Endothelial cell of umbilical vein (primary cell): ENCODE results near the gene DERL2. TPM values are rescaled to one million over a fixed set of nuclear protein-coding genes. Genes with fewer than 3 reads are reported as not detected.

ENCODE experiments used
- BruUV-seq: library from RNA; stranded (reverse); fragments of 400-500 nt; replicated peaks from 2 replicates; lab custom pipeline; 2021; lab: Mats Ljungman, UMichigan
- CTCF ChIA-PET: fragments of 300-600, 350-600 bp; sonication (Branson Sonifier 250); formaldehyde crosslinking; loops from one replicate; lab custom pipeline; 2021; ENCODE audit warnings: antibody characterized with exemption, inconsistent platforms; lab: Charles Lee
- POLR2A ChIA-PET: fragments of 300-600, 350-600 bp; sonication (Branson Sonifier 250); formaldehyde crosslinking; loops from one replicate; lab custom pipeline; 2021; ENCODE audit warnings: antibody characterized with exemption, inconsistent platforms; lab: Charles Lee
- DNase-seq: peaks from one replicate; pipeline ENCODE4 v3.0.0-alpha.2; 2011; ENCODE audit warnings: low read depth, low spot score
- FAIRE-seq: peaks from 2 replicates; lab custom pipeline; 2011; peaks lifted over from hg19 to GRCh38; lab: Jason Lieb, UNC
- H2AFZ ChIP-seq: 2 replicates; pipeline ENCODE4 v1.6.0; 2012; ENCODE audit warnings: low read depth, low read length, control low read depth, inconsistent platforms
- H3K27ac ChIP-seq: 2 replicates; pipeline ENCODE4 v1.5.1; 2011; ENCODE audit warnings: low read depth, mild to moderate bottlenecking, control low read depth, low read length, moderate library complexity; ENCODE audit not compliant: insufficient read depth
- H3K27me3 ChIP-seq, 2 experiments: 2 replicates each; pipeline versions ENCODE4 v1.6.0 to v1.6.1; 2011; ENCODE audit warnings: low read length in 2 of 2, mixed read lengths in 1 of 2; ENCODE audit not compliant: control insufficient read depth in 2 of 2, insufficient read depth in 2 of 2
- H3K36me3 ChIP-seq, 2 experiments: 2 replicates in 1 of 2; 3 replicates in 1 of 2; pipeline ENCODE4 v1.5.1; 2011; ENCODE audit warnings: low read length in 2 of 2, mild to moderate bottlenecking in 1 of 2, moderate library complexity in 1 of 2; ENCODE audit not compliant: control insufficient read depth in 2 of 2, insufficient read depth in 2 of 2; ENCODE audit errors: extremely low read depth in 1 of 2
- H3K4me1 ChIP-seq: 3 replicates; pipeline ENCODE4 v1.5.1; 2011; ENCODE audit warnings: mild to moderate bottlenecking, low read length; ENCODE audit not compliant: control insufficient read depth, insufficient read depth; ENCODE audit errors: extremely low read depth
- H3K4me2 ChIP-seq: 2 replicates; pipeline ENCODE4 v1.6.1; 2011; ENCODE audit warnings: low read length, control low read depth, mixed read lengths; ENCODE audit not compliant: insufficient read depth
- H3K4me3 ChIP-seq, 3 experiments: fragments of 200-600 bp in 1 of 3; sonication (generic), shearing (Covaris generic) in 1 of 3; replicated peaks in 1 of 3; 2 replicates each; pipeline ENCODE4 v1.5.1; 2011 to 2016; ENCODE audit warnings: control low read depth in 3 of 3, low read length in 3 of 3, mild to moderate bottlenecking in 2 of 3, inconsistent platforms in 1 of 3, low read depth in 1 of 3, moderate library complexity in 1 of 3; ENCODE audit not compliant: insufficient read depth in 1 of 3
- H3K79me2 ChIP-seq: 2 replicates; pipeline ENCODE4 v1.6.0; 2012; ENCODE audit warnings: low read length, inconsistent platforms; ENCODE audit not compliant: control insufficient read depth, insufficient read depth
- H3K9ac ChIP-seq: replicated peaks from 2 replicates; pipeline ENCODE3; 2011; ENCODE audit warnings: low read length, control low read depth; ENCODE audit not compliant: insufficient read depth; ENCODE audit errors: extremely low read depth
- H3K9me1 ChIP-seq: replicated peaks from 3 replicates; pipeline ENCODE4 v1.6.0; 2011; ENCODE audit warnings: mild to moderate bottlenecking, low read length; ENCODE audit not compliant: control insufficient read depth, insufficient read depth; ENCODE audit errors: extremely low read depth
- H3K9me3 ChIP-seq: replicated peaks from 2 replicates; pipeline ENCODE4 v1.5.1; 2012; ENCODE audit warnings: low read length, inconsistent platforms; ENCODE audit not compliant: control insufficient read depth, insufficient read depth
- H4K20me1 ChIP-seq: replicated peaks from 2 replicates; pipeline ENCODE3; 2011; ENCODE audit warnings: mild to moderate bottlenecking, low read length; ENCODE audit not compliant: control insufficient read depth, insufficient read depth; ENCODE audit errors: extremely low read depth
- CTCF ChIP-seq, 2 donors: IDR thresholded peaks; 1 replicate in 1 of 2; 2 replicates in 1 of 2; pipeline ENCODE4 v1.5.1; 2011; ENCODE audit warnings: low read length in 2 of 2, mild to moderate bottlenecking in 2 of 2, moderate library complexity in 2 of 2, control low read depth in 1 of 2, inconsistent platforms in 1 of 2, low read depth in 1 of 2; ENCODE audit not compliant: insufficient read depth in 1 of 2; ENCODE audit errors: extremely low read depth in 1 of 2
- EZH2 ChIP-seq: IDR thresholded peaks from 2 replicates; pipeline ENCODE4 v1.6.1; 2012; ENCODE audit warnings: borderline replicate concordance, low read depth, mild to moderate bottlenecking, moderate library complexity, low read length, inconsistent platforms; ENCODE audit not compliant: severe bottlenecking
- FOS ChIP-seq: IDR thresholded peaks from 2 replicates; pipeline ENCODE4 v1.6.1; 2011; ENCODE audit warnings: mild to moderate bottlenecking, low read length, moderate library complexity, borderline replicate concordance; ENCODE audit not compliant: insufficient read depth
- GATA2 ChIP-seq: IDR thresholded peaks from 2 replicates; pipeline ENCODE4 v1.7.0; 2011; ENCODE audit warnings: low read depth, mild to moderate bottlenecking, moderate library complexity, mixed read lengths, low read length; ENCODE audit not compliant: insufficient read length, insufficient read depth
- JUN ChIP-seq: IDR thresholded peaks from 2 replicates; pipeline ENCODE4 v1.6.1; 2011; ENCODE audit warnings: borderline replicate concordance, low read depth; ENCODE audit not compliant: insufficient read length, insufficient read depth
- MYC ChIP-seq: IDR thresholded peaks from one replicate; pipeline ENCODE4 v1.6.1; 2011; ENCODE audit warnings: mild to moderate bottlenecking, low read depth, low read length
- POLR2A ChIP-seq: IDR thresholded peaks from 2 replicates; pipeline ENCODE4 v1.6.1; 2012; ENCODE audit warnings: low read depth, mild to moderate bottlenecking, control low read depth, low read length
- POLR2AphosphoS5 ChIP-seq: IDR thresholded peaks from 2 replicates; pipeline ENCODE4 v1.6.1; 2012; ENCODE audit warnings: low read depth, mild to moderate bottlenecking, control low read depth, low read length, moderate library complexity; ENCODE audit not compliant: insufficient read depth
- dilution Hi-C: fragments of 300-500 bp; cut with MboI; formaldehyde crosslinking; loops from one replicate; pipeline ENCODE4 v1.15.0; 2019; ENCODE audit warnings: low sequenced_read_pairs; ENCODE audit not compliant: extremely low pct_ligation_motif_present
- intact Hi-C: fragments of 100-400 bp; cut with micrococcal nuclease; formaldehyde crosslinking; loops from one replicate; pipeline ENCODE4 v1.10.0; 2022
- polyA plus RNA-seq, 4 experiments: library from polyadenylated mRNA; depleted of rRNA in 3 of 4; stranded (reverse) in 3 of 4; unstranded in 1 of 4; fragments of >200 nt; gene quantifications; 2 replicates each; pipeline versions ENCODE4 v1.2.1 to v1.2.3, GENCODE V29; 2011 to 2012; ENCODE audit warnings: missing spikeins in 1 of 4
- total RNA-seq: library from RNA; stranded (reverse); gene quantifications from 2 replicates; pipeline ENCODE4 v1.2.3, GENCODE V29; 2021
- TF ChIP-seq, protein P1 (sequence below): IDR thresholded peaks from 2 replicates; pipeline ENCODE4 v1.6.1; 2011; ENCODE audit not compliant: insufficient read depth, insufficient read length

Gene DERL2
- total and polyA plus RNA-seq, 2 donors (not counting 3 experiments of a cell fraction or from before 2014, with no cell fraction given), result 84.5 to 117 TPM

- BruUV-seq, result no TSS peak
- dilution Hi-C loops, result no loop called here
- H3K27ac ChIP-seq, result no peak overlapping the region
- H3K79me2 ChIP-seq, result no peaks in the 10 kb centered on the region
- no peak for TF ChIP-seq CTCF (IDR thresholded peaks at IDR 0.05; ENCODE audit: extremely low read depth in 1 of 2, insufficient read depth in 1 of 2, low read depth in 1 of 2, low read length in 2 of 2)
- TF ChIP-seq EZH2, result no peak
- no peak for TF ChIP-seq POLR2A
- no peak for TF ChIP-seq POLR2AphosphoS5
- TF ChIP-seq, protein P1, sequence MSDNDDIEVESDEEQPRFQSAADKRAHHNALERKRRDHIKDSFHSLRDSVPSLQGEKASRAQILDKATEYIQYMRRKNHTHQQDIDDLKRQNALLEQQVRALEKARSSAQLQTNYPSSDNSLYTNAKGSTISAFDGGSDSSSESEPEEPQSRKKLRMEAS, result no peak
- no peak for TF ChIP-seq MYC
- TF ChIP-seq GATA2, result no peak
- TF ChIP-seq JUN, result no peak
- TF ChIP-seq FOS, result no peak
- no peaks in the 10 kb centered on the region for H3K9me3 ChIP-seq
- intact Hi-C loops, result no loop called here
- no peaks in the 10 kb centered on the region for H3K9me1 ChIP-seq
- ChIA-PET POLR2A (no interaction called here), CTCF (no interaction called here)
- DNase-seq, result no peak
- FAIRE-seq, result no peak
- H3K9ac ChIP-seq, result no peak overlapping the region
- H3K4me3 ChIP-seq, result no peak overlapping the region
- peaks cover 26% of the 10 kb centered on the region for H3K4me1 ChIP-seq
- peaks cover 9 to 33% of the 10 kb centered on the region in 2 experiments for H3K36me3 ChIP-seq
- no peaks in the 10 kb centered on the region for H4K20me1 ChIP-seq
- no peaks in the 10 kb centered on the region for H3K27me3 ChIP-seq
- no peak overlapping the region for H3K4me2 ChIP-seq
- no peak overlapping the region for H2AFZ ChIP-seq
Measured at GRCh38 chr17:5531085-5531418, 45.1 kb upstream of the DERL2 start.
